GM06990 (cell line): ENCODE measurements around the gene TEX53.
A peak's percentile ranks its signal among the peaks of the same experiment; 100 is the strongest.

Experiments used
- DNase-seq: peaks from one replicate; pipeline ENCODE4 v3.0.0-alpha.2; 2011; ENCODE audit not compliant: insufficient read length; ENCODE audit errors: extremely low read depth
- H3K27me3 ChIP-seq: replicated peaks from 2 replicates; pipeline ENCODE4 v1.6.0; 2011; ENCODE audit warnings: low read length; ENCODE audit not compliant: control insufficient read depth, insufficient read depth
- H3K36me3 ChIP-seq: 2 replicates; pipeline ENCODE4 v1.5.1; 2011; ENCODE audit warnings: low read length; ENCODE audit not compliant: control insufficient read depth, insufficient read depth
- H3K4me3 ChIP-seq: replicated peaks from 2 replicates; pipeline ENCODE4 v1.5.1; 2011; ENCODE audit warnings: low read depth, mild to moderate bottlenecking, control low read depth, low read length
- CTCF ChIP-seq: IDR thresholded peaks from 2 replicates; pipeline ENCODE4 v1.5.1; 2011; ENCODE audit warnings: low read length, control low read depth, mild to moderate bottlenecking, inconsistent platforms; ENCODE audit not compliant: insufficient read depth, poor library complexity, severe bottlenecking

Gene TEX53

GRCh38 chr9:114684036-114684435 lies 26.4 kb upstream of the TEX53 start:
- H3K27me3 ChIP-seq, result peaks cover 2% of the 10 kb centered on the region; the same call in 1 of the 2 replicates
- no peaks in the 10 kb centered on the region for H3K36me3 ChIP-seq
- no peak for TF ChIP-seq CTCF
- DNase-seq, result no peak
- no peak overlapping the region for H3K4me3 ChIP-seq

GRCh38 chr9:114682846-114683245 lies 25.2 kb upstream of the TEX53 start:
- H3K36me3 ChIP-seq, result no peaks in the 10 kb centered on the region
- H3K27me3 ChIP-seq, result peaks cover 2% of the 10 kb centered on the region; the same call in 1 of the 2 replicates
- DNase-seq, result no peak
- TF ChIP-seq CTCF, result no peak
- no peak overlapping the region for H3K4me3 ChIP-seq

- peak; percentile 90 for TF ChIP-seq CTCF
- no peak within 1 kb of the TSS for H3K4me3 ChIP-seq
- no peaks in the 10 kb centered on the region for H3K36me3 ChIP-seq
- peak; percentile 54 for DNase-seq
- peaks cover 2% of the 10 kb centered on the region; the same call in 1 of the 2 replicates for H3K27me3 ChIP-seq
Measured at GRCh38 chr9:114681594-114682332, 24.2 kb upstream of the TEX53 start, which contains the start of gene TEX48. TEX48 (minus strand) TSS chr9:114682192; CDS start chr9:114671723, 10,469 bp downstream.

- H3K4me3 ChIP-seq, result no peak overlapping the region
- peaks cover 2% of the 10 kb centered on the region; the same call in 1 of the 2 replicates for H3K27me3 ChIP-seq
- H3K36me3 ChIP-seq, result no peaks in the 10 kb centered on the region
- DNase-seq, result no peak
- no peak for TF ChIP-seq CTCF
Measured at GRCh38 chr9:114680259-114681001, 22.8 kb upstream of the TEX53 start.

GRCh38 chr9:114678795-114679194 lies 21.2 kb upstream of the TEX53 start:
- TF ChIP-seq CTCF, result no peak
- Histone ChIP-seq H3K27me3 (peaks cover 2% of the 10 kb centered on the region; the same call in 1 of the 2 replicates), H3K4me3 (no peak overlapping the region), H3K36me3 (no peaks in the 10 kb centered on the region)
- no peak for DNase-seq
